RWPE1 (cell line): ENCODE results near the gene BMP2K.

Source experiments
- CTCF ChIA-PET: fragments of 350-600 bp; sonication (Branson Sonifier 250); formaldehyde crosslinking; extraction: SDS; loops from one replicate; lab custom pipeline; 2021; lab: Yijun Ruan, JAX
- POLR2A ChIA-PET: fragments of 400-600 bp; formaldehyde crosslinking; extraction: SDS; loops from one replicate; lab custom pipeline; 2020; ENCODE audit warnings: antibody characterized with exemption; ENCODE audit not compliant: low non-redundant PET; lab: Yijun Ruan, JAX
- DNase-seq: peaks from one replicate; pipeline ENCODE4 v3.0.0; 2012; ENCODE audit warnings: low spot score
- H3K27ac ChIP-seq: fragments of 450-650 bp; 2 replicates; pipeline ENCODE4 v1.5.1; 2017
- TF ChIP-seq, protein P1 (sequence below): fragments of 450-650 bp; conservative IDR thresholded peaks from 2 replicates; pipeline ENCODE4 v1.5.1; 2017; ENCODE audit warnings: low read depth, mild to moderate bottlenecking

BMP2K gene

DNA sequence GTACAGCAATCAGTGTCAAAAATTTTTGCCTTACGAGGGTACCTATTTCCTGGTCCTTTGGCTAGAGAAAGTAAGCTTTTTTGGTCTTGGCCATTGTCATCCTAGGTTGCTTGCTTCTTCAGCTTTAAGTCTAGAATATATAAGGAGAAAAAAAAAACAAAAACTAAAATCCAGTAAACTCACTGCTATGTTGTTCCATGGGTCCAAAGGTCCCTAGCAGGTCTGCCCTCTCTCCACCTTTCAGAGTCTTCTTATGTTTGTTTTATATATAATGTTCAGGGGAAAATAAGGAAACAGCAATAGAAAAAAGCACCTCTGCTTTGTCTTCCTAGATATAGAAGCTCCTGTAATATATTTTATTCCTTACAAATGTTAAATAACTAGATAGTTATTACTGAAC, 18.1 kb upstream of the BMP2K start:
- POLR2A ChIA-PET, result no interaction called here
- CTCF ChIA-PET, result no interaction called here
- DNase-seq, result no peak
- no peak overlapping the region for H3K27ac ChIP-seq
- TF ChIP-seq, protein P1, sequence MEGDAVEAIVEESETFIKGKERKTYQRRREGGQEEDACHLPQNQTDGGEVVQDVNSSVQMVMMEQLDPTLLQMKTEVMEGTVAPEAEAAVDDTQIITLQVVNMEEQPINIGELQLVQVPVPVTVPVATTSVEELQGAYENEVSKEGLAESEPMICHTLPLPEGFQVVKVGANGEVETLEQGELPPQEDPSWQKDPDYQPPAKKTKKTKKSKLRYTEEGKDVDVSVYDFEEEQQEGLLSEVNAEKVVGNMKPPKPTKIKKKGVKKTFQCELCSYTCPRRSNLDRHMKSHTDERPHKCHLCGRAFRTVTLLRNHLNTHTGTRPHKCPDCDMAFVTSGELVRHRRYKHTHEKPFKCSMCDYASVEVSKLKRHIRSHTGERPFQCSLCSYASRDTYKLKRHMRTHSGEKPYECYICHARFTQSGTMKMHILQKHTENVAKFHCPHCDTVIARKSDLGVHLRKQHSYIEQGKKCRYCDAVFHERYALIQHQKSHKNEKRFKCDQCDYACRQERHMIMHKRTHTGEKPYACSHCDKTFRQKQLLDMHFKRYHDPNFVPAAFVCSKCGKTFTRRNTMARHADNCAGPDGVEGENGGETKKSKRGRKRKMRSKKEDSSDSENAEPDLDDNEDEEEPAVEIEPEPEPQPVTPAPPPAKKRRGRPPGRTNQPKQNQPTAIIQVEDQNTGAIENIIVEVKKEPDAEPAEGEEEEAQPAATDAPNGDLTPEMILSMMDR, result no peak

DNA sequence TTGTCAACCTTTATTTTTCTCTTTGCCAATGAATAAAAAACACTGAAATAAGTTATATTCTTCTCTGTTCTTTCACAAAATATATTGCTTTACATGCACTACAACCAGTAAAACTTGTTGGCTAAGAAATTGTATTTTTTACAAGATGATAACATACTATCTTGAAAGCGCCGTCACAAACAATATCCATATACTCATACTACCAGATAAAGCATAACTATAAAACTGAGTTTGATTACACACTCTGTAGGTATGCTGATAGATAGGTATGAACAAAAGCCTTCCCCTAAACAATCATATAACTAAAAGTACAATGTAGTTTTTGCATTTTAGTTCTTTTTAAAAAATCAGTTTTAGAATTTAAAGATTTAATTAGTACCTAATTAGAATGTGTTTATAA, 13.6 kb upstream of the BMP2K start:
- CTCF ChIA-PET, result no interaction called here

DNA sequence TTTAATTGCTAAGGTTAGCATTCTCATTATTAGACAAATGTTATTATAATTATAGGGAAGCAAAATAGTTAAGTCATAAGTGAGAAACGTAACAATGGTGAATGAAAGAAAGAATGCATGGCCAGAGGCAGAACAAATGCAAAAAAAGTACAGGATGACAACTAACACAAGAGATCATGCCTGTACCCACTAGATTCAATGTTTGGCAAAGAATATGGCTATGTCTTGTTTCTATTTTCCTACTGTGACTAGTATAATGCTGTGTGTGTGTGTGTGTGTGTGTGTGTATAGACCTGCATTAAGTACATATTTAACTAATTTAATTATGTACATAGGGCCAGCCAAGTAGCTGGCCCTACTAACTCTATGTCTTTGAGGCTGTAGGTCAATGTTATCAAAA, 12.9 kb upstream of the BMP2K start:
- CTCF ChIA-PET, result no interaction called here
- DNase-seq, result no peak
- POLR2A ChIA-PET, result no interaction called here
- H3K27ac ChIP-seq, result no peak overlapping the region
- TF ChIP-seq, protein P1, result no peak

More for the DNA sequence above, 13.6 kb upstream of the BMP2K start:
- no peak overlapping the region for H3K27ac ChIP-seq
- POLR2A ChIA-PET, result no interaction called here
- TF ChIP-seq, protein P1, result no peak
- DNase-seq, result no peak

DNA sequence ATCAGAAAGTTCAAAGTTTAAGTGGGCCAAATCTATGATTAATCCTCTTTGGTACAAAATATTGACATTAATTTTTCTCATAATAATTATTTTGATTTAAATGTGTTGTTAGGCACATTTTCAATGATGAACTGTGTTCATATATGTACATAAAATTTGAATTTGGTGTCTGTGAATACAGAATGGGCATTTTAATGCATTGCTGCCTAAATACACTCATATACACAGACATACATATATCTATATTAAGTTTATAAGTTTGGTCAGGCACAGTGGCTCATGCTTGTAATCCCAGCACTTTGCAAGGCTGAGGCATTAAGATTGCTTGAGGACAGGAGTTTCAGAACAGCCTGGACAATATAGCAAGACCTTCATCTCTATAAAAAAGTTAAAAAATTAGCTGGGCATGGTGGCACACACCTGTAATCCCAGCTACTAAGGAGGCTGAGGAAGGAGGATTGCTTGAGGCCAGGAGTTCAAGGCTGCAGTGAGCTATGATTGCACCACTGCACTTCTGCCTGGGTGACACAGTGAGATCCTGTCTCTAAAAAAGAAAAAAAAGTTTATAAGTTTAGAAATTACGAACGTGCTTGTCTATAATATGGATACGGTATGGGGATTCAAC, 12.3 kb upstream of the BMP2K start:
- POLR2A ChIA-PET, result no interaction called here
- no peak for DNase-seq
- H3K27ac ChIP-seq, result no peak overlapping the region
- TF ChIP-seq, protein P1, result no peak
- CTCF ChIA-PET, result no interaction called here

DNA sequence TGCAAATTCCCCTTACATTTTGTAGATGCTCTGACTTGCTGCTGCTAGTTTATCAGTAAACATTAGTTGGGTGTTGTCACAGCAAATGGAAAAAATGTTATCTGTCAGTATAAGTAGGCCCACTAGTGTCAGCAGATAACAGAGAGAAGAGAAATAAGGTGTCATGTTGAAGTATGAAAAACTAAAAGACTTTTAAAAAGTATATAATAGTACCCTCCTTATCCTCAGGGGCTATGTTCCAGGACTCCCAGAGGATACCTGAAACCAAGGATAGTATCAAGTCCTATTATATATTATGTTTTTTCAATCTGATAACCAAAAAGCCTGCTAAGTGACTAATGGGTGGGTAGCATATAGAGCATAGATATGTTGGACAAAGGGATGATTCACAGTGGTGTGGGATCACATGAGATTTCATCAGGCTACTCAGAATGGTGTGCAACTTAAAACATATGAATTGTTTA, 11.6 kb upstream of the BMP2K start:
- TF ChIP-seq, protein P1, result no peak
- DNase-seq, result no peak
- ChIA-PET POLR2A (no interaction called here), CTCF (no interaction called here)
- H3K27ac ChIP-seq, result no peak overlapping the region

DNA sequence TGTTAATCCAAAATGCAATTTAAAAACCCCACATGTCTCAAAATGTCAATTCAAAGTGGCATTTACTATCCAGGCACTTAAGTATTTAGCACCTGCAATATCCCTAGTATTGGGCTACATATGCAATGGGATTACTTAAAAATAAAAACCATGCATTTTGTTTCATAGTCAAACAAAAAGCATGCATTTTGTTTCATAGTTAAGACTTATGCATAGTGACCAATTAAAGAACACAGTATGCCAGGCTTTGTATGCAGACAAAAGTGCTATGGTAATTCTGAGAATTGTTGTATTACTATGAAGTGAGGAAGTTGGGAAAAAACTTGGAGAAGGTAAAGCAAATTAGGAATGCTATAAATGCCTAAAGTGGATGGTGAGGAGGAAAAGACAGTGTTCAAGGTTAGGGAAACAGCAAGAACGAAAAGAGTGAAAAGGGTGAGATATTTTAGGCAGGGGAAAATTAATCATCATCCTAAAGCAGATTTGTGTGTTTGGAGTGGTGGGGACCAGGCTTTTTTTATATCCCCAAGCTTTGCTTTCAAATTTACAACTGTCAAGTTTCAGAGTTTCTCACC, 10.6 kb upstream of the BMP2K start:
- H3K27ac ChIP-seq, result no peak overlapping the region
- CTCF ChIA-PET, result interaction anchor here (0.6 kb wide), 1 partner anchor 427 kb away, joined by 3 read pairs; no protein-coding TSS in a partner anchor
- POLR2A ChIA-PET, result no interaction called here
- TF ChIP-seq, protein P1, result no peak
- no peak for DNase-seq
